Loucy (cell line): ENCODE data around the gene NF1.
"Not testable (repeated sequence)": the region's sequence is repeated elsewhere in the genome, so short reads cannot be mapped to it uniquely, and the experiment has no call there.

ENCODE experiments used
- H2AFZ ChIP-seq: fragments of 200-600 bp; sonication (generic); 2 replicates; pipeline ENCODE4 v1.6.0; 2016; ENCODE audit warnings: antibody characterized with exemption, mild to moderate bottlenecking, low read length, moderate library complexity
- H3F3A ChIP-seq: fragments of 200-600 bp; 2 replicates; pipeline ENCODE4 v1.6.0; 2016; ENCODE audit warnings: antibody characterized with exemption, low read depth, mild to moderate bottlenecking
- H3K27me3 ChIP-seq: fragments of 200-600 bp; sonication (generic); 2 replicates; pipeline ENCODE4 v1.6.1; 2014; ENCODE audit warnings: low read length, mild to moderate bottlenecking; ENCODE audit not compliant: insufficient read depth, poor library complexity, severe bottlenecking
- H3K36me3 ChIP-seq: fragments of 200-600 bp; sonication (generic); 2 replicates; pipeline ENCODE4 v1.6.1; 2016; ENCODE audit warnings: low read length; ENCODE audit not compliant: insufficient read depth
- H3K4me1 ChIP-seq: fragments of 200-600 bp; sonication (generic); 2 replicates; pipeline ENCODE4 v1.5.1; 2014; ENCODE audit warnings: low read length, mild to moderate bottlenecking; ENCODE audit not compliant: insufficient read depth, poor library complexity, severe bottlenecking
- H3K4me2 ChIP-seq: fragments of 200-600 bp; sonication (generic); 2 replicates; pipeline ENCODE4 v1.6.0; 2014; ENCODE audit warnings: antibody characterized with exemption, low read length, low read depth, mild to moderate bottlenecking; ENCODE audit not compliant: poor library complexity, severe bottlenecking
- H3K4me3 ChIP-seq: fragments of 200-600 bp; sonication (generic); 2 replicates; pipeline ENCODE4 v1.5.1; 2014; ENCODE audit warnings: low read length, mild to moderate bottlenecking, mixed read lengths; ENCODE audit not compliant: poor library complexity, severe bottlenecking
- H3K79me2 ChIP-seq: fragments of 200-600 bp; sonication (generic); 2 replicates; pipeline ENCODE4 v1.6.1; 2014; ENCODE audit warnings: low read length; ENCODE audit not compliant: insufficient read depth
- H3K9ac ChIP-seq: fragments of 200-600 bp; sonication (generic); 2 replicates; pipeline ENCODE4 v1.6.0; 2014; ENCODE audit warnings: mild to moderate bottlenecking, low read depth, low read length, moderate library complexity; ENCODE audit not compliant: poor library complexity, severe bottlenecking
- H3K9me2 ChIP-seq: fragments of 200-600 bp; sonication (generic); replicated peaks from 2 replicates; pipeline ENCODE4 v1.6.1; 2016; ENCODE audit warnings: low read depth, low read length, mixed read lengths
- H3K9me3 ChIP-seq: fragments of 200-600 bp; sonication (generic); 2 replicates; pipeline ENCODE4 v1.6.1; 2014; ENCODE audit warnings: mild to moderate bottlenecking, antibody characterized with exemption, low read length, low read depth; ENCODE audit not compliant: insufficient read depth
- H4K20me1 ChIP-seq: fragments of 200-600 bp; sonication (generic); 2 replicates; pipeline ENCODE4 v1.6.0; 2014; ENCODE audit warnings: antibody characterized with exemption, low read length, mild to moderate bottlenecking; ENCODE audit not compliant: insufficient read depth, poor library complexity, severe bottlenecking
- CTCF ChIP-seq: fragments of 200-600 bp; sonication (generic); conservative IDR thresholded peaks from 2 replicates; pipeline ENCODE4 v1.5.1; 2014; ENCODE audit warnings: mild to moderate bottlenecking, antibody characterized with exemption, low read length
- EZH2phosphoT487 ChIP-seq: fragments of 200-600 bp; IDR thresholded peaks from 2 replicates; pipeline ENCODE4 v1.6.1; 2018; ENCODE audit warnings: antibody characterized with exemption, mild to moderate bottlenecking, moderate library complexity, borderline replicate concordance

Gene NF1

GRCh38 chr17:31094600-31095235 is at the start of gene NF1:
Gene NF1 (plus strand): TSS chr17:31094977. CDS start chr17:31095310, 333 bp downstream.
- H3K4me1 ChIP-seq: peaks cover 23% of the 10 kb centered on the region
- no peak for TF ChIP-seq CTCF
- no peak for TF ChIP-seq EZH2phosphoT487
- H3F3A ChIP-seq: no peaks in the 10 kb centered on the region
- H3K4me2 ChIP-seq: peak within 1 kb of the TSS; percentile 88
- H3K27me3 ChIP-seq: no peaks in the 10 kb centered on the region
- peak within 1 kb of the TSS; percentile 99 for H2AFZ ChIP-seq
- H3K36me3 ChIP-seq: no peaks in the 10 kb centered on the region
- peaks cover 47% of the 10 kb centered on the region for H3K79me2 ChIP-seq
- peaks cover under 1% of the 10 kb centered on the region for H4K20me1 ChIP-seq
- H3K9ac ChIP-seq: peak within 1 kb of the TSS; percentile 89
- H3K9me3 ChIP-seq: no peaks in the 10 kb centered on the region
- no peaks in the 10 kb centered on the region for H3K9me2 ChIP-seq
- H3K4me3 ChIP-seq: peak within 1 kb of the TSS; percentile 87

GRCh38 chr17:31046856-31047425 is 47.8 kb upstream of the NF1 start:
- H3K79me2 ChIP-seq, H3K9ac ChIP-seq, H3K4me1 ChIP-seq, H3K9me2 ChIP-seq, H4K20me1 ChIP-seq, H3K9me3 ChIP-seq, H3K4me2 ChIP-seq, H3K4me3 ChIP-seq, H3K36me3 ChIP-seq, H3F3A ChIP-seq, H2AFZ ChIP-seq, H3K27me3 ChIP-seq: not testable (repeated sequence)

GRCh38 chr17:31048142-31048541 is 46.6 kb upstream of the NF1 start:
- Histone ChIP-seq H3K79me2 (no peaks in the 10 kb centered on the region), H3K36me3 (no peaks in the 10 kb centered on the region)
- no peak for TF ChIP-seq EZH2phosphoT487
- no peak for TF ChIP-seq CTCF

GRCh38 chr17:31048780-31049179 is 46.0 kb upstream of the NF1 start:
- TF ChIP-seq CTCF (no peak), EZH2phosphoT487 (no peak)
- Histone ChIP-seq H3K79me2 (no peaks in the 10 kb centered on the region), H3K4me3 (no peak overlapping the region), H3K36me3 (no peaks in the 10 kb centered on the region), H3K4me2 (no peak overlapping the region), H3K27me3 (no peaks in the 10 kb centered on the region), H3K9me2 (no peaks in the 10 kb centered on the region), H3F3A (no peaks in the 10 kb centered on the region), H3K9ac (no peak overlapping the region), H4K20me1 (no peaks in the 10 kb centered on the region), H3K4me1 (peaks cover 7% of the 10 kb centered on the region), H3K9me3 (no peaks in the 10 kb centered on the region), H2AFZ (no peak overlapping the region)

More at GRCh38 chr17:31048142-31048541, 46.6 kb upstream of the NF1 start:
- H3K4me2 ChIP-seq: no peak overlapping the region
- H3K27me3 ChIP-seq: no peaks in the 10 kb centered on the region
- no peaks in the 10 kb centered on the region for H3K9me3 ChIP-seq
- no peak overlapping the region for H2AFZ ChIP-seq
- H3K4me1 ChIP-seq: peaks cover 7% of the 10 kb centered on the region
- no peak overlapping the region for H3K9ac ChIP-seq
- H3F3A ChIP-seq: no peaks in the 10 kb centered on the region
- no peaks in the 10 kb centered on the region for H3K9me2 ChIP-seq
- H3K4me3 ChIP-seq: no peak overlapping the region
- no peaks in the 10 kb centered on the region for H4K20me1 ChIP-seq
